Stimulated activated CD8-positive, alpha-beta memory T cell treated with anti-CD3 and anti-CD28 coated beads, Interleukin-4, amount 100 ng/mL, for 1 hour (primary cell): ENCODE data around the gene DDR1.
"Not testable (repeated sequence)": the region's sequence is repeated elsewhere in the genome, so short reads cannot be mapped to it uniquely, and the experiment has no call there.

Source experiments
- DNase-seq, 2 donors: peaks; one replicate each; pipeline ENCODE4 v3.0.0-alpha.2; 2020; ENCODE audit warnings: low read depth in 2 of 2, low spot score in 1 of 2

Gene DDR1

DNA sequence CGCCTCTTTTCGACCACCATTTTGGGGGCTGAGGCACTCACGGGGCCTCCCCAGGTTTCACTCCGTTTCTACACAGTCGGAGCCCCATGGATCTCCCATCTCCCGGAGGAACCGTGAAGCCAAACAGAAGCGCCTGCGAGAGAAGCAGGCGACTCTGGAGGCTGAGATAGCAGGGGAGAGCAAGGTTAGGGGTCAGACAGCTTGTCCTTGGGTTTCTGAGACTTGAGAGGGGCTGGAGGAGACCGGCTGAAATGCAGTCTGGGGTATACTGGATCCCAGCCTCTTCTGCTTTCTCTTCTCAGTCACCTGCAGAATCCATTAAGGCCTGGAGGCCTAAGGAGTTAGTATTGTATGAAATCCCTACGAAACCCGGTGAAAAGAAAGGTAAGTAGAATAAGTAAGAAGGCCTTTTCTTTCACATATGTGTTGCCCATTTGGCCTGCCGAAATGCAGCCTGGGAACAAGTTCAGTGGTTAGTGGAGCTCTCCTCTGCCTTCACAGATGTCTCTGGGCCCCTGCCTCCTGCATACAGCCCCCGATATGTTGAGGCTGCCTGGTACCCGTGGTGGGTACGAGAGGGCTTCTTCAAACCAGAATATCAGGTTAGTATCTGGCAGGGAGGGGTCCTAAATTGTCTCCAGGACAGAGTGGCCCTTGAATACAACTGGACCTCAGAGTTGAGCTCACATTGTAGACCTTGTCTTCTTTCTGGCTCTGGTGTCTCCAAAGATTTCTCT lies 30.7 kb downstream of the DDR1 start:
- DNase-seq: no peak

DNA sequence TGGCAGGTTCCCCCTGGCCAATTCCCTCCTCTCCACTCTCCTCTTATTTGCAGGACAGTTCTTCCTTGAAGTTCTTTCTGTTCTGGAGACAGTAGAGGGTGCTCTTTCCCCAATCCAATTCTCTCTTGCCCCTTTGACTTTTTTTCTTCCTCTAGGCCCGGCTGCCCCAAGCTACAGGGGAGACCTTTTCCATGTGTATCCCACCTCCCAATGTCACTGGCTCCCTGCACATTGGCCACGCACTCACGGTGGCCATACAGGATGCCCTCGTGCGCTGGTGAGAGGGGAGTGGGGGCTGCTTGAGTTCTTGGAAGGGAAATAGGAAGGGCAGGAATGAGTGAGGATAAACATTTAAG lies 31.2 kb downstream of the DDR1 start:
- DNase-seq: no peak

DNA sequence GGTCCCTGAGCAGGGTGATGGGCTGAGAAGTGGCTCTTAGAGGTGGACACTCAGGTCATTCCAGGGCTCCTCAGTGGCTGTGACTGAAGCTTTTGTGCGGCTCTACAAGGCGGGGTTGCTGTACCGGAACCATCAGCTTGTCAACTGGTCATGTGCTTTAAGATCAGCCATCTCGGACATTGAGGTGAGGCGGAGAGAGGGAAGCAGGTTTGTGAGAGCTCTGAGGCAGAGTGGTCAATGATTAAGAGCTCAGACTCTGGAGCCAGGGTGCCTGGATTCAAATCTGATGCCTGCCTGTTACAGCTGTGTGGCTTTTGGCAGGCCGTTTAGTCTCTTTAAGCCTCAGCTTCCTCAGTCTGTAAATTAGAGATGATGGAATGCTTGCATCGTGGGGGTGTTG lies 32.7 kb downstream of the DDR1 start:
- DNase-seq: no peak

DNA sequence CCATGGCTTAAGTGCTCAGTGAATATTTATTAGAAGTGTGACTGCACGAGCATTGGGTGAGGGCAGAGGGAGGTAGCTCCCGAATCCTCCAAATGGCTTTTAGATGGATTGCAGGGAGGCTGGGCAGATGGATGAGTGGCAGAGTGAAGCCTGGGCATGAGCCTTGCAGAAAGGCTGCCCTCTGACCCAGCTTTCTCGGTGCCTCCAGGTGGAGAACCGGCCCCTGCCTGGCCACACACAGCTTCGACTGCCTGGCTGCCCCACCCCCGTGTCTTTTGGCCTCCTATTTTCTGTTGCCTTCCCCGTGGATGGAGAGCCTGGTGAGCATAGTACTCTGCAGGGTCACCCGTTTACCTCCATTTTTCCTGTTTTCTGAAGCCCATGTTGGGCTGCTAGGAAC lies 33.2 kb downstream of the DDR1 start:
- no peak for DNase-seq

DNA sequence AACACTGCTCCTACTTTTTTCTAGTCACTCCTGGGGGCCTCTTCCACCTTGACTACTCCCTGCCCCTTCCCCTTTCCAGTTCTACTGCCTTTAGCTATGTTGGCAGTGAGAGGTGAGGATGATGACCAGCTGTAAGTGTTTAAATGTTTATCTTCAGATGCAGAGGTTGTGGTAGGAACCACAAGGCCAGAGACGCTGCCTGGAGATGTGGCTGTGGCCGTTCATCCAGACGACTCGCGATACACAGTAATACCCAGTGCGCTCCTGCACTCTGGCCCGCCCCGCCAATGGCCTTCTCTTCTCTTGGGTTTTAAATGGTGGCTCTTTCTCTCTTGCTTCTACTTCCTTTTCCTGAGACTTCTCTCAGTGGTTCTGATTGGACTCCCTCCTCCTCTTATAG lies 34.4 kb downstream of the DDR1 start:
- no peak for DNase-seq

DNA sequence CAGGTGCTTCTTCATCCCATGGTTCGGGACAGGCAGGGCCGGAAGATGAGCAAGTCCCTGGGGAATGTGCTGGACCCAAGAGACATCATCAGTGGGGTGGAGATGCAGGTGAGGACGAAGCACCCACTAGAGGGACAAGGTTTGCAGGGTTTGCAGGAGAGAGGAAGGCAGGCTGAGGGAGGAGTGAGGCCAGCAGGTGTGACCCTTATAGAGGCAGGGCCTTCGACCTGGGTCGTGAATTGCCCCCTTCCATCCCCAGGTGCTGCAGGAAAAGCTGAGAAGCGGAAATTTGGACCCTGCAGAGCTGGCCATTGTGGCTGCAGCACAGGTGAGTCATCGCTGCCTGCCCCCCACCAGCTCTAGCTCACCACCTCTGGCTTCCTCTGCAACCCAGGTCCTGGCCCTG lies 38.1 kb downstream of the DDR1 start:
- DNase-seq: no peak

DNA sequence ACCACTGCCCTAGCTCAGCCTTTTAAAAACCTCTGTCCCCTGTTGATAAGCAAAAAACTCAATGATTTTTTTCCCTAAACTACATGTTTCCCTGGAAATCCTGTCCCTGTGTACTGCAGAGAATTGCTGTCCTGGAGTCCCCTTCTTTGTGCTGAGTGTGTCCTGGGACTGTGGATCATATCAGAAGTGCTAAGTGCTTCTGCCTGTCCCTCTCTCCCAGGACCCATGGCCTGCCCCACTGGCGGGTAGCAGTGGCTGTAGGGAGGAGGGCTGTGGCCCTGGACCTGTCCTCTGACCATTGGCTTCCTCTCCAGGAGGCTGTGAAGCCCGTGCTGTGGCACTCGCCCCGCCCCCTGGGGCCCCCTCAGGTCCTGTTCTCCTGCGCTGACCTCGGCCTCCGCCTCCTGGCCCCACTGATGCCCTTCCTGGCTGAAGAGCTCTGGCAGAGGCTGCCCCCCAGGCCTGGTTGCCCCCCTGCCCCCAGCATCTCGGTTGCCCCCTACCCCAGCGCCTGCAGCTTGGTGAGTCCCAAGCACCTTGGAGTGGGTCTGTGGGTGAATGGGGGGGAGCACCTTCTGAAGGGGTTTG lies 39.8 kb downstream of the DDR1 start:
- DNase-seq: not testable (repeated sequence)

DNA sequence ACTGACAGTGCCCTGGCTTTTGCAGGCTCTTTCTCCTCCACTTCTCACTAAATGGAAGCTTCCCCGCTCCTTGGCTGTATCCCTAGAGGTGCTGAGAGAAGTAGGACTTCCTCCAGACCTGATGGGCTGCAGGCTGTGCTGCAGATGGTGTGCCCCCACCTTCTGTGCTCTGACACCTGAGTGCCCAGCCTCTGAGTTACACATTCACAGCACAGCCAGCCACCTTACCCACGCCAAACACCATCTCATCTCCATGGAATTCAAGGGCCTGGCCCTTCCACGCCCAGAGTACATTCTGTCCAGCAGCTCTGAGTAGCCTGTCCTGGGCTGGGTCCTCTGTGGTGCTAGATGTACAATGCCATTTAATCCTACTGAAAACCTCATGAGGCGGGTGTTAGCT lies 42.3 kb downstream of the DDR1 start:
- DNase-seq: no peak

DNA sequence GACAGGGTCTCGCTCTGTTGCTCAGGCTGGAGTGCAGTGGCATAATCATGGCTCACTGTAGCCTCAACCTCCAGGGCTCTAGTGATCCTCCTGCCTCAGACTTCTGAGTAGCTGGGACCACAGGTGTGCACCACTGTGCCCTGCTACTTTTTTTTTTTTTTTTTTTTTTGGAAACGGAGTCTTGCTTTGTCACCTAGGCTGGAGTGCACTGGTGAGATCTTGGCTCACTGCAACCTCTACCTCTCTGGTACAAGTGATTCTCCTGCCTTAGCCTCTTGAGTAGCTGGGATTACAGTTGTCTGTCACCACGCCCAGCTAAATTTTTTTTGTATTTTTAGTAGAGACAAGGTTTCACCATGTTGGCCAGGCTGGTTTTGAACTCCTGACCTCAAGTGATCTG lies 42.8 kb downstream of the DDR1 start:
- DNase-seq: not testable (repeated sequence)

DNA sequence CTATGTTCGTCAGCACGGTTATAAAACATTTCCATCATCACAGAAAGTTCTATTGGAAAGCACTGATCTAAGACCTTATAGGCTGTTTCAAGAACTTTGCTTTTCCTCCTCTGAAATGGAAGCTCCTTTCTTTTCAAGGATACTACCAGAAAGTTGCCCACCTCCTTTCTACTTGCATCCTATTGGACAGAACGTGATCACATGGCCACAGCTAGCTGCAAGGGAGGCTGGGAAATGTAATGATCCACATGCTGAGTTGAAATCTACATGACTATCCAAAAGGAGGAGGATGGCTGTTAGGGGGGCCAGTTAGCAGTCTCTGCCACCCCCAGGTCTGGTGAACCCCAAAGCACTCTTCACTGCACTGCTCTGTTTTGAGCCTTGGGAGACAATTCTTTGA lies 44.4 kb downstream of the DDR1 start:
- DNase-seq: no peak

DNA sequence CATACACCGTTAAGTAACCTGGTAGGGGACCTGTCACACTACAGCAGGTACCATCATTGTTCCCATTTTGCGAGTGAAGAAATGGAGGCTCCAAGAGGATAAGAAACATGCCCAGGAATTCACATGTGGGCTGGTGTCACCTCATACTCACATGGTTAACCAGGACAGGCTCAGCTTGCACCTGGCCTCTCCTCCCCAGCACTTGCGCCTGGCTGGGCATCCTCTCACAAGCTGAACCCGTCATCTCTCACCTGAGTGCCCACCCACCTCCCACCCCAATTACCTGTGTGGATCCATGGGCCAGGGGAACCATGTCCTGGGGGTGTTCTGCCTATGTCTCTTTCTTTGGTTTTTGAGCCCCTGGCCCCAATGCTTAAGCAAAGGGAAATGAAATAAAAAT lies 46.2 kb downstream of the DDR1 start:
- no peak for DNase-seq

DNA sequence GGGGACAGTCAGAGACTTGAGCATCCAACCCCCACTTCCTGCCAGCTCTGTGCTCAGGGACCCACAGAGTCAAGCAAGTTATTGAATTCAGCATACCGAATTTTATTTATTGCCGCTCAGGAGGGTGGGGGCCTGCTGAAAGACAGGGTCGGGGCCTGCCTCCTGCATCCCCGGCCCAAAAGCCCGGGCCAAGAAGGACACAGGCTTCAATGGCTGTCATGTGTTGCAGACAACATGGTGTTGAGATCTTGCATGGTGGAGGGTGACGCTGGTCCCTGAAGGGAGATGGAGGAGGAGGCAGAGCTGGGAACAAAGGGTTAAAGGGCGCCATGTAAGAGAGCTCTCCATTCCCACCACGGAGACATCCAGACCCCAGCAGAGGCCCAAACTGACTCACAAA lies 47.0 kb downstream of the DDR1 start:
- no peak for DNase-seq

DNA sequence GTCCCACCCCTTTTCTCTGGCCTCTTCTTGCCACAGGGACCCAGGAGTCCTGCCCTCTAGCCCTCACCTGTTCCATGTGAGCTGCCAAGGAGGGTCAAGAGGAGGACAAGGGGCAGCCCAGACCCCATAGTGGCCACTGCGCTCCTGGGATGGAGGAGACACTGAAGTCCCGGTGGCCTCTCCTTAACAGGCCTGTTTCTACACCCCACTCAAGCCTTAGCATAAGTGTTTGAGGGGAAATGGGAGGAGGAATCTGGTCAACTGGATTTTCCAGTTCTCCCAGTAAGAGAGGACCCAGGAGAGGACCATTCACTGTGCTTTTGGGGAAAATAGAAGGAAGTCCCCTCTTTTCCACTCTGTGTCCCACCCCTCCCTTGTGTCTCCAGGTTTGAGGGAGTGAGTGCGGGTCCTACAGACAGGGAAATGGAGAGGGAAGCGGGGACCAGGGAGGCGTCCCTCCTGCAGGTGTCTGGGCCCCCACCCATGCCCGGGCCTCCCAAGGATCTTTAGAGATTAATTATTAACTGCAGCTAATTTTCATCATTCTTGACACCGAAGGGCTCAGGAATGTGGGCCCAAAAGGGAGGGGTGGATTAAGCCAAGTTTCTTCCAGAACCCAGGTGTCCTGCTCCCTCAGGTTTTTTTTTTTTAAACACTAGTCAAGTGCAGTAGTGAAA lies 47.8 kb downstream of the DDR1 start, which contains the start of gene SFTA2:
SFTA2 (minus strand) TSS at position 202 of the 677 bp plus-strand sequence; CDS start at position 128, 74 bp downstream.
- DNase-seq: no peak

DNA sequence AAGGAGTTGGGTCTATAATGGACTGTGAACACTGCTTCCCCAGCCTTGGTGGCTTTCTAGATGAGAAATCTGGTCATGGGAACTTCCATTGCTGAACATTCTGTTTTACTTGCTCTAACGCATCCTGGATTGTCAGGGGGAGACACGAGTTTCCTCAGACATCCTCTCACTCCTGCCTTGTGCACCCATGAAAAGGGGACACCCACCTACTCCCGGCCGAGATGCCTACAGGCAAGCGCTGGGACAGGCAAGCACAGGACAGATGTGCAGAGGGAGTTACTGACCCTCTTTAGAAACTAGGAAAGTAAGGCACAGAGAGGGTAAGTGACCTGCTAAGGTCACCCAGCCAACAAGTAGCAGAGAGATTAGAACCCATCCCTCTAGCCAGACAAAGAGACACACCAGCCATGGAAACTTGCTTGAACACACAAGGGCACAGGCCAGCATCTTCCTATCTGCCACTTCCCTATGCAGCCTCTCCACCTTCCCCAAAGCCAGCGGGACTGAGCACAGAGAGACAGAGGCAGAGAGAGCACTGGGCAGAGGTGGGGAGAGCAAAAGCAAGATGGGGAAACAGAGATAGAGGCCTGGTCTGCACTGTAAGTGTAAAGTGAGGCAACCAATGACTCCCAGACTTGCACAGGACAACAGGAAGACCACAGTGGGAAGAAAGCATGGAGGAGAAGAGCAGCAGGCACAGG lies 48.5 kb downstream of the DDR1 start:
- no peak for DNase-seq

DNA sequence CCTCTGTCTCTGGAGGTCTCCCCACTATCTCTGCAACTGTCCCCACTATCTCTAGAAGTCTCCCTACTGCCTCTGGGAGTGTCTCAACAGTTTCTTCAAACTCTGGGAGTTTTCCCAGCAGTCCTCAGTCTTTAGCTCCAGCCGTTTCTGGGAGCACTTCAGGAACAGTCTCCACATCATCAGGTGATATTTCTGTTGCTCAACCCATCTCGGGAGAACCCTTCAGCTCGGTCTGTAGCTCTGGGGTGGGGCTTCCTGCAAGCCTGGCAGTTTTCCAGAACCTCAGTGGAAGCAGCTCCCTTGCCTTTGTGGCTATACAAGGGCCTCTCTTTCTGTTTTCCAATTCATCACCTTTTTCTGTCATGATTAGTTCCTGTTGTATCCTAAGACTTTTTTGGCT lies 50.7 kb downstream of the DDR1 start:
- DNase-seq: no peak

DNA sequence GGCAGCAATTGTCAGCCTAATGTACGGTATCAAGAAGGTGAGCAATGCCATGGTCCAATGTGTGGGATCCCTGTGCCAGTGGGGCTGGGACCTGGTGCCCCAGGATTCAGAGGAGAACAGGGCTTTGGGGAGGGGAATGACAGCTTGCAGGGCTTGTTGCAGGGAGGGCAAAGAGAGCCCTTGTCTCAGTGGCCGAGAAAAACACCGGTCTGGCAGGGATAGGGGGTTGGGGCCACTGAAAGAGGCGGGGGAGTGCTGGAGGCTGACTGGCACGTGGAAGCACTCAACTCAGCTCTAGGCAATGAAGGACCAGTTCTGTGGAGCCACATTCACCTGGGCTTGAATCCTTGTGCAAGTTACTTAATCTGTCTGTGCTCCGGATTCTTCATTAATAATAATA lies 52.9 kb downstream of the DDR1 start:
- no peak for DNase-seq

DNA sequence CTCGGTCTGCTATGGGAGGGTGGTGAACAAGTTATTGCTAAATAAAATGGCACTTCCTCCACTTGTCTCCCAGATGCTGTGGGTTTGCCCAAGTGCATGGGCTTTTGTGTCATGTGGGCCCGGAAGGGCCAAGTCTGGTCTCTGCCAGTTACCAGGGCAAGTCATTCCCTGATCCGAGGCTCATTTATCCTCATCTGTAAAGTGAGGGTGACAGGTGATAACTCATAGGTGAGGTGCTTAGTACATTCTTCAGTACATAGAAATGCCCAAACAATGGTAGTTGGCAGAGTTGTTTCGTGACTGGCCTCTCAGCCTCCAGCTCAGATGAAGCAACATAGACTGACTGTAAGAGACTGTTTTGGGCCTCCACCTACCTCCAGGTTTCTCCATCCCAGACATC lies 54.4 kb downstream of the DDR1 start:
- no peak for DNase-seq

DNA sequence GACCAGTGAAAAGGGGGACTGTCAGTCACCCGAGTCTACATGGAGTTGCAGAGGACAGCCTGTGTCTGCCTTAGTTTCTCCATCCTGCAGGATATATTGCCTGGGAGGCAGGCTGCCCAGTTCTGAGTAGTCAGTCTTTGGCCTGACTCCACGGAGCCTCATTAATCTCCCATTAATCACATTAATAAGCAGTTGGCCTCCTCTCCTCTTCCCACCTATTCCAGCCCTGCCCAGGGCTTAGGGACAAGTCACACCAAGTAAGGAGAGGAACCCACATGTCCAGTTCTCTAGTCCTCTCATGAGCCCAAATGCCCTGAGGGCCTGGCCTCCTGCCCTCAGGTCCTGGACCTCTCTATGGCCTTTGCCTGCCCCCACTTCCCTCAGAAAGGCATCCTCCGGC lies 55.2 kb downstream of the DDR1 start:
- no peak for DNase-seq

DNA sequence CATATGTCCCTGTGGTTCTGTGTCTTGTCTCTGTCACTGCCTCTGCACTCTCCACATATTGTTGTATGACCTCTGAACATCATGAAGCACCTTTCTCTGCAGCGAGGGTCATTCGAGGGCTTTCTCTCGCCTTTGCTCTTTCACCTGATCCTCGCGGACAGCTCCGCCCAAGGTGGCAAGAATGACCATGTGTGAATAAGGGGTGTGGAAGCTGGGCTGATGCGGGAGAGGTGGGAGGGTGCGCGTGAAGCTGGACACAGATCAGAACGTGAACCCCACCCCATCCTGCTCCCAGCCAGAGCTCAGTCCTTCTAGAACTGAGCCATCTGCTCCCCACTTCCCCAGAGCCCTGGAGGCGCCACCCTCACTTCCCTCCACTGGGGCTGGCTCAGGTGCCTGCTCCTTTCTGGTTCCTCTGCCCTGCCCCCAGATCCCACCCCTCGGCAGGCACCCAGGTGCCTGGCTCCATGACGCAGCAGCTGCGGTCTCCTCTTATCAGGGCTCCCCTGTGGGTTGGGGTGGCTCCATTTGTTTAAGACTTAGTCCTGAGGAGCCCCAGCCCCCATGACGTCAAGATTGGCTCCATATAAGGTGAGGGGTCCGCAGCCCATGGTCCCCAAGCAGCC lies 56.2 kb downstream of the DDR1 start, which contains the start of gene MUCL3:
MUCL3 (plus strand) TSS at position 613 of the 626 bp plus-strand sequence. CDS start 27 bp downstream, outside the sequence.
- DNase-seq: no peak

DNA sequence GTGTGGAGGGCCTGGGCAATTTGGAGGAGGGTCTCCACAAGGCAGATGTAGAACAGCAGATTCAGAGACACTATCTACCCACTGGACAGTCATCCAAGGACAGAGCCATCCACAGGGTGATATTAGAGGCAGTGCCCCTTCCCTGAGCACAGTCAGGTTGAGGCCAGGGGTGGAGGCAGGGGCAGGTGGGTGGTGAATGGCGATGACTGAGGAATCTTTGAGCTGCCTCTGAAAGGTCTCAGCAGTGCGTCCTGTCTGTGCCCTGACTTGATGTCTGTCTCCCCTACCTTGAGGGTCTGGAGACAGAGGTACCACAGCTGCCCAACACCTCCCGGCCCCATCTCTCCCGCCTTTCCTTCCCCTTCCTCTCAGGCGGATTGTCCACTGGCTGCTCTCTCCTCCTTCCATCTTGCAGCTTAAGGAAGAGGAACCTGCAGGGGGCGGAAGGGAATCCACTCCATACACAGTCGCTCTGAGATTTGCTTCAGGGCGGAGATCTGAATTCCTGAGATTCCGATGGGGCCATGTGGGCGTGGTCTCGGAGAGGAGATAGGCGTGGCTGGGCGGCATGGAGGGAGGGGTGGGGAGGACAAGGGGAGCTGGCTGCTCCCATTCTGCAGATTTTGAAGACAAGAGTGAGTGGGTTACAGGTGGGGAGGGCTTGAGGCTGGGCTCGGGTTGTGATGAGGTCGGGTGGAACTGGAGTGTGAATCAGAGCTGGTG lies 58.2 kb downstream of the DDR1 start:
- DNase-seq: no peak

DNA sequence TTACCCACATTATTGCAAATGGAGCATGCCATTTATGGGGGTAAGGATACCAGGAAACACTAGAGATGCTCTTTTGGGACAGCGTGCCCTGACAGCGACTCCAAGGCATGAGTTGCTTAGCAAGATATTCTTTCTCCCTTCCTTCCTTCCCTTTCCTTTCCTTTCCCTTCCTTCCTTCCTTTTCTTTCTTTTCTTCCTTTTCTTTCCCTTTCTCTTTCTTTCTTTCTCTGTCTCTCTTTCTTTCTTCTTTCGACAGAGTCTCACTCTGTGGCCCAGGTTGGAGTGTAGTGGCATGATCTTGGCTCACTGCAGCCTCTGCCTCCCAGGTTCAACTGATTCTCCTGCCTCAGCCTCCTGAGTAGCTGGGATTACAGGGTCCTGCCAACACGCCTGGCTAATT lies 59.7 kb downstream of the DDR1 start:
- no peak for DNase-seq
